Endothelial cell of umbilical vein (primary cell): ENCODE data around the gene CD58. TPM values are rescaled to one million over a fixed set of nuclear protein-coding genes. Genes with fewer than 3 reads are reported as not detected.

Experiments
- BruUV-seq: library from RNA; stranded (reverse); fragments of 400-500 nt; replicated peaks from 2 replicates; lab custom pipeline; 2021; lab: Mats Ljungman, UMichigan
- CTCF ChIA-PET: fragments of 300-600, 350-600 bp; sonication (Branson Sonifier 250); formaldehyde crosslinking; loops from one replicate; lab custom pipeline; 2021; ENCODE audit warnings: antibody characterized with exemption, inconsistent platforms; lab: Charles Lee
- POLR2A ChIA-PET: fragments of 300-600, 350-600 bp; sonication (Branson Sonifier 250); formaldehyde crosslinking; loops from one replicate; lab custom pipeline; 2021; ENCODE audit warnings: antibody characterized with exemption, inconsistent platforms; lab: Charles Lee
- DNase-seq: peaks from one replicate; pipeline ENCODE4 v3.0.0-alpha.2; 2011; ENCODE audit warnings: low read depth, low spot score
- FAIRE-seq: peaks from 2 replicates; lab custom pipeline; 2011; peaks lifted over from hg19 to GRCh38; lab: Jason Lieb, UNC
- H2AFZ ChIP-seq: 2 replicates; pipeline ENCODE4 v1.6.0; 2012; ENCODE audit warnings: low read depth, low read length, control low read depth, inconsistent platforms
- H3K27ac ChIP-seq: 2 replicates; pipeline ENCODE4 v1.5.1; 2011; ENCODE audit warnings: low read depth, mild to moderate bottlenecking, control low read depth, low read length, moderate library complexity; ENCODE audit not compliant: insufficient read depth
- H3K27me3 ChIP-seq, 2 experiments: 2 replicates each; pipeline versions ENCODE4 v1.6.0 to v1.6.1; 2011; ENCODE audit warnings: low read length in 2 of 2, mixed read lengths in 1 of 2; ENCODE audit not compliant: control insufficient read depth in 2 of 2, insufficient read depth in 2 of 2
- H3K36me3 ChIP-seq, 2 experiments: 2 replicates in 1 of 2; 3 replicates in 1 of 2; pipeline ENCODE4 v1.5.1; 2011; ENCODE audit warnings: low read length in 2 of 2, mild to moderate bottlenecking in 1 of 2, moderate library complexity in 1 of 2; ENCODE audit not compliant: control insufficient read depth in 2 of 2, insufficient read depth in 2 of 2; ENCODE audit errors: extremely low read depth in 1 of 2
- H3K4me1 ChIP-seq: 3 replicates; pipeline ENCODE4 v1.5.1; 2011; ENCODE audit warnings: mild to moderate bottlenecking, low read length; ENCODE audit not compliant: control insufficient read depth, insufficient read depth; ENCODE audit errors: extremely low read depth
- H3K4me2 ChIP-seq: 2 replicates; pipeline ENCODE4 v1.6.1; 2011; ENCODE audit warnings: low read length, control low read depth, mixed read lengths; ENCODE audit not compliant: insufficient read depth
- H3K4me3 ChIP-seq, 3 experiments: fragments of 200-600 bp in 1 of 3; sonication (generic), shearing (Covaris generic) in 1 of 3; replicated peaks in 1 of 3; 2 replicates each; pipeline ENCODE4 v1.5.1; 2011 to 2016; ENCODE audit warnings: control low read depth in 3 of 3, low read length in 3 of 3, mild to moderate bottlenecking in 2 of 3, inconsistent platforms in 1 of 3, low read depth in 1 of 3, moderate library complexity in 1 of 3; ENCODE audit not compliant: insufficient read depth in 1 of 3
- H3K79me2 ChIP-seq: 2 replicates; pipeline ENCODE4 v1.6.0; 2012; ENCODE audit warnings: low read length, inconsistent platforms; ENCODE audit not compliant: control insufficient read depth, insufficient read depth
- H3K9ac ChIP-seq: replicated peaks from 2 replicates; pipeline ENCODE3; 2011; ENCODE audit warnings: low read length, control low read depth; ENCODE audit not compliant: insufficient read depth; ENCODE audit errors: extremely low read depth
- H3K9me1 ChIP-seq: replicated peaks from 3 replicates; pipeline ENCODE4 v1.6.0; 2011; ENCODE audit warnings: mild to moderate bottlenecking, low read length; ENCODE audit not compliant: control insufficient read depth, insufficient read depth; ENCODE audit errors: extremely low read depth
- H3K9me3 ChIP-seq: replicated peaks from 2 replicates; pipeline ENCODE4 v1.5.1; 2012; ENCODE audit warnings: low read length, inconsistent platforms; ENCODE audit not compliant: control insufficient read depth, insufficient read depth
- H4K20me1 ChIP-seq: replicated peaks from 2 replicates; pipeline ENCODE3; 2011; ENCODE audit warnings: mild to moderate bottlenecking, low read length; ENCODE audit not compliant: control insufficient read depth, insufficient read depth; ENCODE audit errors: extremely low read depth
- EZH2 ChIP-seq: IDR thresholded peaks from 2 replicates; pipeline ENCODE4 v1.6.1; 2012; ENCODE audit warnings: borderline replicate concordance, low read depth, mild to moderate bottlenecking, moderate library complexity, low read length, inconsistent platforms; ENCODE audit not compliant: severe bottlenecking
- FOS ChIP-seq: IDR thresholded peaks from 2 replicates; pipeline ENCODE4 v1.6.1; 2011; ENCODE audit warnings: mild to moderate bottlenecking, low read length, moderate library complexity, borderline replicate concordance; ENCODE audit not compliant: insufficient read depth
- GATA2 ChIP-seq: IDR thresholded peaks from 2 replicates; pipeline ENCODE4 v1.7.0; 2011; ENCODE audit warnings: low read depth, mild to moderate bottlenecking, moderate library complexity, mixed read lengths, low read length; ENCODE audit not compliant: insufficient read length, insufficient read depth
- JUN ChIP-seq: IDR thresholded peaks from 2 replicates; pipeline ENCODE4 v1.6.1; 2011; ENCODE audit warnings: borderline replicate concordance, low read depth; ENCODE audit not compliant: insufficient read length, insufficient read depth
- MYC ChIP-seq: IDR thresholded peaks from one replicate; pipeline ENCODE4 v1.6.1; 2011; ENCODE audit warnings: mild to moderate bottlenecking, low read depth, low read length
- POLR2A ChIP-seq: IDR thresholded peaks from 2 replicates; pipeline ENCODE4 v1.6.1; 2012; ENCODE audit warnings: low read depth, mild to moderate bottlenecking, control low read depth, low read length
- dilution Hi-C: fragments of 300-500 bp; cut with MboI; formaldehyde crosslinking; loops from one replicate; pipeline ENCODE4 v1.15.0; 2019; ENCODE audit warnings: low sequenced_read_pairs; ENCODE audit not compliant: extremely low pct_ligation_motif_present
- intact Hi-C: fragments of 100-400 bp; cut with micrococcal nuclease; formaldehyde crosslinking; loops from one replicate; pipeline ENCODE4 v1.10.0; 2022
- polyA plus RNA-seq, 4 experiments: library from polyadenylated mRNA; depleted of rRNA in 3 of 4; stranded (reverse) in 3 of 4; unstranded in 1 of 4; fragments of >200 nt; gene quantifications; 2 replicates each; pipeline versions ENCODE4 v1.2.1 to v1.2.3, GENCODE V29; 2011 to 2012; ENCODE audit warnings: missing spikeins in 1 of 4
- total RNA-seq: library from RNA; stranded (reverse); gene quantifications from 2 replicates; pipeline ENCODE4 v1.2.3, GENCODE V29; 2021
- TF ChIP-seq, protein P1 (sequence below): IDR thresholded peaks from 2 replicates; pipeline ENCODE4 v1.6.1; 2011; ENCODE audit not compliant: insufficient read depth, insufficient read length
- TF ChIP-seq, protein P2 (sequence below), 2 donors: IDR thresholded peaks; 1 replicate in 1 of 2; 2 replicates in 1 of 2; pipeline ENCODE4 v1.5.1; 2011; ENCODE audit warnings: low read length in 2 of 2, mild to moderate bottlenecking in 2 of 2, moderate library complexity in 2 of 2, control low read depth in 1 of 2, inconsistent platforms in 1 of 2, low read depth in 1 of 2; ENCODE audit not compliant: insufficient read depth in 1 of 2; ENCODE audit errors: extremely low read depth in 1 of 2

Gene CD58
- total and polyA plus RNA-seq, 2 donors (not counting 3 experiments of a cell fraction or from before 2014, with no cell fraction given), result 9.8 to 12.7 TPM

DNA sequence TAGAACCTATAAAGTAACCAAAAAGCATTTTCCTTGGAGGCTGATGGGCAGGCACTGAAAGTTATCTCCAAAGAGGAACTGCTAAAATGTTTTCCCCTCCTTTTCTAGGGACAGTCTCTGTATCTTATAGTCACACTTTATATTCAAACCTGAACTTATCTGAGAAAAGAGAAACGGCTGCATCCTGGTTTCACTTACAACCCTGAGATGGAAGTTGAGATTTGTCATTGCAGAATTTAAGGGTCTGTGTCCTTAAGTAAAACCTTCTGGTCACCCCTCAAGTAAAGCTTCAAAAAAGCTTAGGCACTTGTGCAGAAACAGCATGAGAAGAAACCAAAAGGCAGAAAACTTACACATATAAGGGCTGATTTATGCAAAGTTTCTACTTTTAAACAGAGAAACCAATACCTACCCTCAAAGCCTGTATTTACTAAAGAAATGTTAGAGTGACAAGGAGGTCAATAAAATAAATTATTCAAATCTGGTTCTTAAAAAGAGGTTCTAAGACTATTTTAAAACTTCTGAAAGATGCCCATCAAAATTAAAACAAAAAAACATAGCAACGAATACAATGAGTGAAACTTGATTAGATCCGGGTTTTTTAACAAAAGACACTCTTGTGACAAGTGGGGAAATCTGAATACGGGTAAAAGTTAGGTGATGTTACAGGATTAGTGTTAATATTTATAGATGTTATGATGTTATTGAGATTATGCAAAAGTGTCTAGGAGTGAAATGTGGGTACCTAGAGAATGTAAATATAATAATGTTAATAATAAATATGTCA lies 9.9 kb downstream of the CD58 start:
- POLR2A ChIA-PET, result no interaction called here
- no peak for FAIRE-seq
- no peak overlapping the region for H2AFZ ChIP-seq
- H3K9ac ChIP-seq, result no peak overlapping the region
- DNase-seq, result no peak
- no peaks in the 10 kb centered on the region for H3K9me3 ChIP-seq
- no peaks in the 10 kb centered on the region for H3K4me1 ChIP-seq
- dilution Hi-C loops (no loop called here), intact Hi-C loops (loop anchor here (10.0 kb wide), 1 partner anchor 56 kb away; no protein-coding TSS in a partner anchor)
- no peaks in the 10 kb centered on the region for H3K9me1 ChIP-seq
- no peak for TF ChIP-seq JUN
- no peak for TF ChIP-seq GATA2
- TF ChIP-seq POLR2A, result no peak
- TF ChIP-seq, protein P1, sequence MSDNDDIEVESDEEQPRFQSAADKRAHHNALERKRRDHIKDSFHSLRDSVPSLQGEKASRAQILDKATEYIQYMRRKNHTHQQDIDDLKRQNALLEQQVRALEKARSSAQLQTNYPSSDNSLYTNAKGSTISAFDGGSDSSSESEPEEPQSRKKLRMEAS, result no peak
- TF ChIP-seq FOS, result no peak
- no peak for TF ChIP-seq MYC
- TF ChIP-seq, protein P2, sequence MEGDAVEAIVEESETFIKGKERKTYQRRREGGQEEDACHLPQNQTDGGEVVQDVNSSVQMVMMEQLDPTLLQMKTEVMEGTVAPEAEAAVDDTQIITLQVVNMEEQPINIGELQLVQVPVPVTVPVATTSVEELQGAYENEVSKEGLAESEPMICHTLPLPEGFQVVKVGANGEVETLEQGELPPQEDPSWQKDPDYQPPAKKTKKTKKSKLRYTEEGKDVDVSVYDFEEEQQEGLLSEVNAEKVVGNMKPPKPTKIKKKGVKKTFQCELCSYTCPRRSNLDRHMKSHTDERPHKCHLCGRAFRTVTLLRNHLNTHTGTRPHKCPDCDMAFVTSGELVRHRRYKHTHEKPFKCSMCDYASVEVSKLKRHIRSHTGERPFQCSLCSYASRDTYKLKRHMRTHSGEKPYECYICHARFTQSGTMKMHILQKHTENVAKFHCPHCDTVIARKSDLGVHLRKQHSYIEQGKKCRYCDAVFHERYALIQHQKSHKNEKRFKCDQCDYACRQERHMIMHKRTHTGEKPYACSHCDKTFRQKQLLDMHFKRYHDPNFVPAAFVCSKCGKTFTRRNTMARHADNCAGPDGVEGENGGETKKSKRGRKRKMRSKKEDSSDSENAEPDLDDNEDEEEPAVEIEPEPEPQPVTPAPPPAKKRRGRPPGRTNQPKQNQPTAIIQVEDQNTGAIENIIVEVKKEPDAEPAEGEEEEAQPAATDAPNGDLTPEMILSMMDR (IDR thresholded peaks at IDR 0.05; ENCODE audit: extremely low read depth in 1 of 2, insufficient read depth in 1 of 2, low read depth in 1 of 2, low read length in 2 of 2), result no peak
- no peak for TF ChIP-seq EZH2
- no peaks in the 10 kb centered on the region for H3K27me3 ChIP-seq
- no TSS peak for BruUV-seq
- peaks cover 12% of the 10 kb centered on the region for H3K79me2 ChIP-seq
- H3K4me3 ChIP-seq, result no peak overlapping the region
- no peak overlapping the region for H3K4me2 ChIP-seq
- H3K36me3 ChIP-seq, result no peaks in the 10 kb centered on the region
- no peak overlapping the region for H3K27ac ChIP-seq
- H4K20me1 ChIP-seq, result no peaks in the 10 kb centered on the region
- CTCF ChIA-PET, result no interaction called here
